ENCODE measurements around the gene COMP. TPM values are rescaled to one million over a fixed set of nuclear protein-coding genes. Genes with fewer than 3 reads are reported as not detected.

The COMP gene
- polyA plus RNA-seq, 1 of the 3 experiments (the other 2 are of a cell fraction): 0.26 TPM

GRCh38 chr19:18781885-18782527, 9.1 kb downstream of the COMP start:
- H3K4me2 ChIP-seq: no peak overlapping the region
- H3K36me3 ChIP-seq (replicated peaks in 1 of 2; ENCODE audit: control insufficient read depth in 1 of 2, insufficient read depth in 2 of 2, low read length in 1 of 2): no peaks in the 10 kb centered on the region
- DNase-seq: no peak
- no peaks in the 10 kb centered on the region for H3K9me3 ChIP-seq
- no peak for TF ChIP-seq RFX5 (IDR thresholded peaks at IDR 0.05; ENCODE audit: low read length)
- no peak for TF ChIP-seq POLR2AphosphoS5 (IDR thresholded peaks at IDR 0.05; ENCODE audit: low read depth, low read length)
- TF ChIP-seq MEF2A (IDR thresholded peaks at IDR 0.05; ENCODE audit: borderline replicate concordance, low read depth): no peak
- peaks cover 8% of the 10 kb centered on the region for H3F3A ChIP-seq (replicated peaks; ENCODE audit: insufficient read depth)
- H3K27ac ChIP-seq (ENCODE audit: low read depth in 2 of 2, low read length in 1 of 2): no peak overlapping the region
- H3K9me2 ChIP-seq: no peaks in the 10 kb centered on the region
- no peak overlapping the region for H2AFZ ChIP-seq (ENCODE audit: low read depth)
- H3K4me3 ChIP-seq (ENCODE audit: low read depth in 2 of 2, low read length in 1 of 2): no peak overlapping the region
- H3K79me2 ChIP-seq (ENCODE audit: insufficient read depth): no peaks in the 10 kb centered on the region
- H3K4me1 ChIP-seq (ENCODE audit: control insufficient read depth in 1 of 2, insufficient read depth in 2 of 2, low read depth in 1 of 2, low read length in 1 of 2): peaks cover 6 to 17% of the 10 kb centered on the region in 2 experiments; a peak in 3 of 4 replicates
- peaks cover 3% of the 10 kb centered on the region; the same call in 1 of the 2 replicates for H3K27me3 ChIP-seq (ENCODE audit: insufficient read depth)
- ChIA-PET CTCF (interaction anchor here (1.1 to 1.4 kb wide), 2 partner anchors 13 to 65 kb away, joined by 3 to 4 read pairs; no protein-coding TSS in a partner anchor), POLR2A (no interaction called here)
- no peak overlapping the region for H3K9ac ChIP-seq
- WGBS (ENCODE audit: low lambda C conversion rate): 87% methylated on average over 17 of the region's 20 CpGs
- H4K20me1 ChIP-seq (ENCODE audit: insufficient read depth): no peaks in the 10 kb centered on the region

DNA sequence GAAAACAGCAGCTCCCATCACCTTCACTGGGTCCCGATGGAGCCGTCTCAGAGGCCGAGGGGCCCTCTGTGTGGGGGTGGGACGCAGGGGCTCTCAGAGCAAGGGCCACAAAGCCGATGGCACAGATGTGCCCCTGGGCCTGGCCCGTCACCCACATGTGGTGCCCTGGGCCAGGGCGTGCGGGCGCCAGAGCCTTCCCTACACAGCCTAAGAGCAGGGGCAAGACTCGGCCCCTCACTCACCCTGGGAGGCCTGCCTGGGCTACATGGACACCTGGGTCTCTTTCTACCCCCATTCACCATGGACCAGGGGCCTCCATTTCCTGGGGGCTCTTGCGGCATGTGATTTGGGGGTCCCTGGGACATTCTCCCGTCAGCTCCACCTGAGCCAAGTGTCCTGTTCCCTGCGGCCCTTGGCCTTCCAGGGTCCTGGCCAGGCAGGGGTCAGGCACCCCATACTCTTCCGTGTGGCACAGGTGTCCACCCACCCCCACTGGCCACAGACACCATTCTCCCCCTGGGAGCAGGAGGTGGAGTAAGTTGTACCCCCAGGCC, 10.0 kb downstream of the COMP start:
- no peaks in the 10 kb centered on the region for H3K9me3 ChIP-seq
- no peak overlapping the region for H3K9ac ChIP-seq
- no peaks in the 10 kb centered on the region for H3K36me3 ChIP-seq (replicated peaks in 1 of 2; ENCODE audit: control insufficient read depth in 1 of 2, insufficient read depth in 2 of 2, low read length in 1 of 2)
- H3K4me1 ChIP-seq (ENCODE audit: control insufficient read depth in 1 of 2, insufficient read depth in 2 of 2, low read depth in 1 of 2, low read length in 1 of 2): peaks cover 14 to 22% of the 10 kb centered on the region in 2 experiments; a peak in 3 of 4 replicates
- no peak overlapping the region for H3K4me3 ChIP-seq (ENCODE audit: low read depth in 2 of 2, low read length in 1 of 2)
- no peak overlapping the region for H2AFZ ChIP-seq (ENCODE audit: low read depth)
- no peaks in the 10 kb centered on the region for H3K27me3 ChIP-seq (ENCODE audit: insufficient read depth)
- DNase-seq: no peak
- H3K9me2 ChIP-seq: no peaks in the 10 kb centered on the region
- H3K27ac ChIP-seq (ENCODE audit: low read depth in 2 of 2, low read length in 1 of 2): no peak overlapping the region
- CTCF ChIA-PET: interaction anchor here (1.1 to 3.4 kb wide), 3 partner anchors 9 to 66 kb away, joined by 3 to 14 read pairs (median 4); no protein-coding TSS in a partner anchor
- TF ChIP-seq FOSL2 (IDR thresholded peaks at IDR 0.05; ENCODE audit: borderline replicate concordance, low read depth) (no peak), MEF2A (IDR thresholded peaks at IDR 0.05; ENCODE audit: borderline replicate concordance, low read depth) (no peak), CHD2 (IDR thresholded peaks at IDR 0.05; ENCODE audit: low read length, partially characterized antibody) (no peak), USF1 (IDR thresholded peaks at IDR 0.05; ENCODE audit: borderline replicate concordance, low read depth) (no peak), TAF1 (IDR thresholded peaks at IDR 0.05; ENCODE audit: borderline replicate concordance, low read depth, low read length) (no peak), CTCF (IDR thresholded peaks at IDR 0.05) (no peak), POLR2AphosphoS5 (IDR thresholded peaks at IDR 0.05; ENCODE audit: low read depth, low read length) (no peak), FOXJ3 (CRISPR knock-in tag; IDR thresholded peaks at IDR 0.05) (no peak), JUND (IDR thresholded peaks at IDR 0.05) (no peak), YY1 (IDR thresholded peaks at IDR 0.05; ENCODE audit: low read depth) (no peak), GABPA (IDR thresholded peaks at IDR 0.05; ENCODE audit: low read depth) (no peak), TCF12 (IDR thresholded peaks at IDR 0.05) (no peak)
- TF ChIP-seq, protein P1, sequence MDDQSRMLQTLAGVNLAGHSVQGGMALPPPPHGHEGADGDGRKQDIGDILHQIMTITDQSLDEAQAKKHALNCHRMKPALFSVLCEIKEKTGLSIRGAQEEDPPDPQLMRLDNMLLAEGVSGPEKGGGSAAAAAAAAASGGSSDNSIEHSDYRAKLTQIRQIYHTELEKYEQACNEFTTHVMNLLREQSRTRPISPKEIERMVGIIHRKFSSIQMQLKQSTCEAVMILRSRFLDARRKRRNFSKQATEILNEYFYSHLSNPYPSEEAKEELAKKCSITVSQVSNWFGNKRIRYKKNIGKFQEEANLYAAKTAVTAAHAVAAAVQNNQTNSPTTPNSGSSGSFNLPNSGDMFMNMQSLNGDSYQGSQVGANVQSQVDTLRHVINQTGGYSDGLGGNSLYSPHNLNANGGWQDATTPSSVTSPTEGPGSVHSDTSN (IDR thresholded peaks at IDR 0.05): no peak
- no peaks in the 10 kb centered on the region for H3K79me2 ChIP-seq (ENCODE audit: insufficient read depth)
- POLR2A ChIA-PET: interaction anchor here (0.6 kb wide), 1 partner anchor 9 kb away, joined by 3 read pairs; no protein-coding TSS in a partner anchor
- no peaks in the 10 kb centered on the region for H4K20me1 ChIP-seq (ENCODE audit: insufficient read depth)
- H3K4me2 ChIP-seq: no peak overlapping the region
- WGBS (ENCODE audit: low lambda C conversion rate): 81% methylated on average over 4 of the region's 14 CpGs
- H3F3A ChIP-seq (replicated peaks; ENCODE audit: insufficient read depth): peaks cover 7% of the 10 kb centered on the region

All from SK-N-SH (cell line).